Vagina (tissue), 2 donors: ENCODE measurements around the gene RNU6-1. TPM values are rescaled to one million over a fixed set of nuclear protein-coding genes. Genes with fewer than 3 reads are reported as not detected.
A peak's percentile ranks its signal among the peaks of the same experiment; 100 is the strongest.

ENCODE experiments used
- DNase-seq, 2 donors: peaks; one replicate each; pipeline ENCODE4 v3.0.0-alpha.2; 2017; ENCODE audit errors: extremely low spot score in 2 of 2
- H3K27ac ChIP-seq: fragments of 200-600 bp; sonication (generic); one replicate; pipeline ENCODE4 v1.5.1; 2019
- H3K27me3 ChIP-seq: fragments of 200-600 bp; sonication (generic); one replicate; pipeline ENCODE4 v1.5.1; 2019
- H3K36me3 ChIP-seq, 2 donors: fragments of 200-600 bp; sonication (generic); one replicate each; pipeline ENCODE4 v1.5.1; 2017 to 2019
- H3K4me1 ChIP-seq: fragments of 200-600 bp; sonication (generic); one replicate; pipeline ENCODE4 v1.5.1; 2019
- H3K4me3 ChIP-seq, 2 donors: fragments of 200-600 bp; sonication (generic); 1 replicate in 1 of 2; 2 replicates in 1 of 2; pipeline ENCODE4 v1.5.1; 2016 to 2019
- H3K9me3 ChIP-seq: fragments of 200-600 bp; sonication (generic); one replicate; pipeline ENCODE4 v1.5.1; 2019
- POLR2A ChIP-seq, 2 donors: fragments of 450-650 bp; IDR thresholded peaks; one replicate each; pipeline ENCODE4 v1.6.1; 2017; ENCODE audit warnings: antibody characterized with exemption in 2 of 2, mild to moderate bottlenecking in 2 of 2, moderate library complexity in 2 of 2
- POLR2AphosphoS5 ChIP-seq, 2 donors: sonication (generic); formaldehyde crosslinking; IDR thresholded peaks; one replicate each; pipeline ENCODE4 v1.9.0; 2017; ENCODE audit warnings: antibody characterized with exemption in 2 of 2, mild to moderate bottlenecking in 2 of 2, low read depth in 1 of 2; ENCODE audit not compliant: insufficient read depth in 1 of 2
- intact Hi-C: fragments of 100-400 bp; cut with DNase I; formaldehyde crosslinking; loops from one replicate; pipeline ENCODE4 v1.15.1; 2023
- total RNA-seq: library from RNA; depleted of rRNA; stranded (reverse); fragments of >200 nt; gene quantifications from one replicate; pipeline ENCODE4 v1.2.3, GENCODE V29; 2016
- TF ChIP-seq, protein P1 (sequence below), 3 experiments: fragments of 450-650 bp in 2 of 3; fragments of 200-600 bp in 1 of 3; sonication (generic) in 1 of 3; IDR thresholded peaks; one replicate each; pipeline ENCODE4 v1.5.1; 2017 to 2019; ENCODE audit warnings: antibody characterized with exemption in 3 of 3, mild to moderate bottlenecking in 2 of 3, moderate library complexity in 2 of 3

Gene RNU6-1
- total RNA-seq, 1 donor from 2014 or later = not detected

DNA sequence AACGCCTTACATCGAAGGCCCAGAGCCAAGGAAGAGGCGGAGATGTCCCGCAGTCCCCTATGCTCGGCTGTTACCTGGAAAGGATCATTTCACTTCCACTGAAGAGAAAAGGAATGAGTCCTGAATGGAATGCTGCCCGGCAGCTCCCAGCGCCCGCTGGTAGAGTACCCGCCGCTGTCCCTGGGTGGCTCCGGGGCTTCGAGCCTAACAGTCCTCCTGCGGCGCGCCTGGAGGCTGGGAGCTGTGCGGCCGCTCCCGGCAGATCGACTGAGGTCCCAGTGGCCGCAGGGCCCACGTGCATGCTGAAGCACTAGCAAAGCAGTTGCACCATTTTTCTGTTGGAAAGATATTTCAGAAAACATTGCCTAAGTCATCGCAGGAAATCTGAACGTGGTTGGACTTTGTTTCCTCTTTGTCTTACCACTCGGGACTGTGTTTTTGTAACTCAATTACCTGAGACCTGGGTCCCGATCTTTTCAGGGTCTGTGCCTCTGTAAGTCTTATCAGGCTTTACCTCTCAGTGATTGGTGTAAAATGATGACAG is 984 bp downstream of the RNU6-1 start:
- DNase-seq = no peak
- Histone ChIP-seq H3K27me3 (peaks cover 10% of the 10 kb centered on the region), H3K4me3 (peak overlapping the region; percentile 31 to 91), H3K27ac (peak overlapping the region; percentile 99), H3K4me1 (peaks cover 47% of the 10 kb centered on the region), H3K36me3 (no peaks in the 10 kb centered on the region), H3K9me3 (no peaks in the 10 kb centered on the region)
- intact Hi-C loops = loop anchor here (5.0 kb wide), 1 partner anchor 297 kb away; the partner anchor contains the start of gene MAP2K5
- TF ChIP-seq, protein P1, sequence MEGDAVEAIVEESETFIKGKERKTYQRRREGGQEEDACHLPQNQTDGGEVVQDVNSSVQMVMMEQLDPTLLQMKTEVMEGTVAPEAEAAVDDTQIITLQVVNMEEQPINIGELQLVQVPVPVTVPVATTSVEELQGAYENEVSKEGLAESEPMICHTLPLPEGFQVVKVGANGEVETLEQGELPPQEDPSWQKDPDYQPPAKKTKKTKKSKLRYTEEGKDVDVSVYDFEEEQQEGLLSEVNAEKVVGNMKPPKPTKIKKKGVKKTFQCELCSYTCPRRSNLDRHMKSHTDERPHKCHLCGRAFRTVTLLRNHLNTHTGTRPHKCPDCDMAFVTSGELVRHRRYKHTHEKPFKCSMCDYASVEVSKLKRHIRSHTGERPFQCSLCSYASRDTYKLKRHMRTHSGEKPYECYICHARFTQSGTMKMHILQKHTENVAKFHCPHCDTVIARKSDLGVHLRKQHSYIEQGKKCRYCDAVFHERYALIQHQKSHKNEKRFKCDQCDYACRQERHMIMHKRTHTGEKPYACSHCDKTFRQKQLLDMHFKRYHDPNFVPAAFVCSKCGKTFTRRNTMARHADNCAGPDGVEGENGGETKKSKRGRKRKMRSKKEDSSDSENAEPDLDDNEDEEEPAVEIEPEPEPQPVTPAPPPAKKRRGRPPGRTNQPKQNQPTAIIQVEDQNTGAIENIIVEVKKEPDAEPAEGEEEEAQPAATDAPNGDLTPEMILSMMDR (IDR thresholded peaks at IDR 0.05) = no peak
- TF ChIP-seq POLR2A (IDR thresholded peaks at IDR 0.05) (no peak), POLR2AphosphoS5 (IDR thresholded peaks at IDR 0.05; ENCODE audit: insufficient read depth in 1 of 2, low read depth in 1 of 2) (peak in 1 of 2 donors; percentile 29)

DNA sequence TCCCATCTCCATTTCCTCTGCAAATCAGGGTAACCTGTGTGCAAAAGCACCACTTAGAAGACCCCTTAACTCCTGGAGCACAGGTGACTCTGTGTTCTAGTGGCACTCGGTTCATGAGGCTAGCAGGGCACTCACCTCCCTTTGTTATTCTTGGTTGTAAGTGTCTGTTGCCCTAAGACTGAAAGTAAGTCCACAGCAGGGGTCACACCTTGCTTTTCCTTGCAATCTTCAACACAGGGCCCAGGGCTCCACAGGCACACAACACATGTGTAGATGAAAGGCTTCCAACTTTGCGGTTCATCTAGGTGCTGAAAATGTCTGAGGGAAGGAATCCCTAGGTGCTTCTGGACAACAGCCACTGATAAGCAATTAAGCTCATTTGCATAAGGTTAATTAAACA is 2.9 kb downstream of the RNU6-1 start:
- no peak for TF ChIP-seq POLR2A (IDR thresholded peaks at IDR 0.05)
- Histone ChIP-seq H3K9me3 (no peaks in the 10 kb centered on the region), H3K27me3 (peaks cover 17% of the 10 kb centered on the region), H3K4me1 (peaks cover 60% of the 10 kb centered on the region), H3K27ac (no peak overlapping the region), H3K36me3 (no peaks in the 10 kb centered on the region), H3K4me3 (no peak overlapping the region)
- intact Hi-C loops = loop anchor here (5.0 kb wide), 1 partner anchor 295 kb away; the partner anchor contains the start of gene MAP2K5
- DNase-seq = no peak

DNA sequence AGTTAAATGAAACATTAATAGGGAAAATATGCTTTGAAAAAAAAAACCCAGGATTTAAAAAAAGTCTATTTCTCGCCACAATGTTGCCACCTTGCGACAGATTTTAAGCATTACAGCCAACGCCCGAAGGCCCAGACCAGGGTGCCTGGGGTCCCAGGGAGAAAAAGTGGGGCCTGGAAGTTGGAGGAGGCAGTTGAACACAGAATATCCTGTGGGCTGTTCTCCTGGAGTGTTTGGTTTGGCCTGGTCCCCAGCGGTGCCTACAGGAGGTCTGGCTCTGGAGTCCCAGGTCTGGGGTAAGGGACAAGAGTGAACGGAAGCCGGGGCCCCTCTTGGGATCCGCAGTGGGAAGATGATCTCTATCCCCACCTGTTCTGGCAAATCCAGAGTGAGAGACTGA is 3.4 kb downstream of the RNU6-1 start:
- Histone ChIP-seq H3K27ac (no peak overlapping the region), H3K36me3 (no peaks in the 10 kb centered on the region), H3K9me3 (no peaks in the 10 kb centered on the region), H3K4me1 (peaks cover 58% of the 10 kb centered on the region), H3K4me3 (peak overlapping the region; percentile 38 to 46), H3K27me3 (peaks cover 17% of the 10 kb centered on the region)
- TF ChIP-seq POLR2A (IDR thresholded peaks at IDR 0.05) = no peak
- TF ChIP-seq, protein P1 (IDR thresholded peaks at IDR 0.05) = peak in 2 of 3 experiments; percentile 54 to 61
- TF ChIP-seq POLR2AphosphoS5 (IDR thresholded peaks at IDR 0.05; ENCODE audit: insufficient read depth in 1 of 2, low read depth in 1 of 2) = peak in 1 of 2 donors; percentile 47
- intact Hi-C loops = loop anchor here (5.0 kb wide), 1 partner anchor 294 kb away; the partner anchor contains the start of gene MAP2K5
- no peak for DNase-seq

DNA sequence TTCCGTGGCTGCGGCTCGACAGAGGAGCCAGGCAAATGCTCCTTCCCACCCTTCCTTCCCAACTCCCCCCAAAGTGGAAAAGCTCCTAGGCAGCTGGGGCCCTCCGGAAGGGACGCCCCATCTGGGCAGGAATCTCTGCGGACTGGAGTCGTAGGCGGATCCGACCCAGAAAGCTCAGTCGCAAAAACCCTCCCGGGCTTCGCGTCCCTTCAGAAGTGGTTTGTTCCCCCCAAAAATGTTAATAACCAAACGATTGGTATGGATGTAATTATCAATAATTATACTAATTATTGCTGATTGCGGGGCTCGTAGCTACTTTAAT is 3.8 kb downstream of the RNU6-1 start:
- no peak overlapping the region for H3K27ac ChIP-seq
- peak overlapping the region; percentile 38 to 46 for H3K4me3 ChIP-seq
- no peaks in the 10 kb centered on the region for H3K9me3 ChIP-seq
- H3K4me1 ChIP-seq = peaks cover 54% of the 10 kb centered on the region
- intact Hi-C loops = loop anchor here (5.0 kb wide), 1 partner anchor 294 kb away; the partner anchor contains the start of gene MAP2K5
- no peak for DNase-seq
- no peaks in the 10 kb centered on the region for H3K36me3 ChIP-seq
- TF ChIP-seq POLR2AphosphoS5 (IDR thresholded peaks at IDR 0.05; ENCODE audit: insufficient read depth in 1 of 2, low read depth in 1 of 2) = no peak
- TF ChIP-seq, protein P1 (IDR thresholded peaks at IDR 0.05) = no peak
- no peak for TF ChIP-seq POLR2A (IDR thresholded peaks at IDR 0.05)
- peaks cover 17% of the 10 kb centered on the region for H3K27me3 ChIP-seq

DNA sequence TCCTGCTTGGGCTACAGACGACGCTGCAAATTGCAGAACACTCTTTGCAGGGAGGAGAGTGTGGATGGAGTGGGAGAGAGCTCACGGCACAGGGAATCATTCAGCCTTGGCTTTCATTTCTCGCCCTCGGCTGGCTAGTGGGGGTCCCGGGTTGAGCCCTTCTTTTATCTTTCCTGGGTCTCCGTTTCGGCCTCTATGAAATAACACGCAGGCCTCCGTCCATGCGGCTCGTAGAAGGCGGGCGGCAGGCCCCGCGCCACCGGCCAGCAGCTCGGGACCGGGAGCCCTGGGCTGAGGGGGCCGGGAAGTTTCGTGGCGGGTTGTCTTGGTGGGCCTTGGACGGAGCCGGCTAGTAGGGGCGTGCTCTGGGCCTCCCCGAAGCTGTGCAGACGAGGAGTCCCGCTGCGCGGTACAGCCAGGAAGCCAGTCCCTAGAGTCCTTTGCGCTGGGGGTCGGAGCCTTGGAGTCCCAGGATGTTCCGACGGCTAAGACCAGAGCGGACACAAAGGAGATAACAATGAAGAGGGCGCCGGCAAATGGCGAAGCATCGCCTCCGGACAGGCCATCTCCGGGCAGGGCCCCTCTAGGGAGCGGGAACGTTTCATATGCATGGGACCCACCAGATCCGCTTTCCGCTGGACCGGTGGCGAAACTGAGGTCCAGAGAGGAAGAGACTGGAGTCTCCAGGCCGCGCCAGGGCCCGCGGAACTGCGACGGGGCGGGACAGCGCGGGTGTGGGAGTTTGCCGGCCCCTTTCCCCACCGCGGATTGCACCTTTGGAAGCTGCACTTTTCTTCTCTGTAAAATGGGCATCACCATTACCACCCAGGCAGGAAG is 4.3 kb downstream of the RNU6-1 start:
- Histone ChIP-seq H3K9me3 (no peaks in the 10 kb centered on the region), H3K27me3 (peaks cover 17% of the 10 kb centered on the region), H3K4me3 (peak overlapping the region; percentile 38 to 46), H3K27ac (no peak overlapping the region), H3K4me1 (peaks cover 51% of the 10 kb centered on the region), H3K36me3 (no peaks in the 10 kb centered on the region)
- TF ChIP-seq POLR2A (IDR thresholded peaks at IDR 0.05) (no peak), POLR2AphosphoS5 (IDR thresholded peaks at IDR 0.05; ENCODE audit: insufficient read depth in 1 of 2, low read depth in 1 of 2) (no peak)
- TF ChIP-seq, protein P1 (IDR thresholded peaks at IDR 0.05) = no peak
- intact Hi-C loops = loop anchor here (5.0 kb wide), 1 partner anchor 293 kb away; the partner anchor contains the start of gene MAP2K5
- no peak for DNase-seq
